Upper lobe of right lung (tissue), 1 donor: ENCODE data around the gene TRMT6. TPM values are rescaled to one million over a fixed set of nuclear protein-coding genes. Genes with fewer than 3 reads are reported as not detected.
A peak's percentile ranks its signal among the peaks of the same experiment; 100 is the strongest.

ENCODE experiments used
- ATAC-seq: fragments of 200-7000 bp; cut with Tn5 transposase; one replicate; pipeline ENCODE4 v1.9.1; 2020; ENCODE audit warnings: mild to moderate bottlenecking, moderate library complexity
- DNase-seq: peaks from one replicate; pipeline ENCODE4 v3.0.0-alpha.2; 2020
- H3K27ac ChIP-seq: fragments of 200-600 bp; one replicate; pipeline ENCODE4 v1.8.0; 2022
- H3K27me3 ChIP-seq: fragments of 200-600 bp; one replicate; pipeline ENCODE4 v1.8.0; 2022; ENCODE audit warnings: mild to moderate bottlenecking
- H3K36me3 ChIP-seq: fragments of 200-600 bp; one replicate; pipeline ENCODE4 v1.8.0; 2022
- H3K4me1 ChIP-seq: fragments of 200-600 bp; one replicate; pipeline ENCODE4 v1.8.0; 2022
- H3K4me3 ChIP-seq: fragments of 200-600 bp; one replicate; pipeline ENCODE4 v1.8.0; 2022; ENCODE audit warnings: mild to moderate bottlenecking
- H3K9me3 ChIP-seq: fragments of 200-600 bp; one replicate; pipeline ENCODE4 v1.8.0; 2022
- intact Hi-C: fragments of 100-400 bp; cut with DNase I; formaldehyde crosslinking; loops from one replicate; pipeline ENCODE4 v1.11.0; 2022
- total RNA-seq: library from RNA; stranded (reverse); fragmentation: NEBNext Ultra II Directional; extraction: Animal tissue kit (Norgen Biotek cat#: 25700); gene quantifications from one replicate; pipeline ENCODE4 v1.2.1, GENCODE V29; 2021
- TF ChIP-seq, protein P1 (sequence below): fragments of 200-600 bp; IDR thresholded peaks from one replicate; pipeline ENCODE4 v1.8.0; 2022; ENCODE audit warnings: antibody characterized with exemption
- donor health status: DM: no; HTN: yes; CAD: no; lungs with severe emphysema.

Gene TRMT6
- total RNA-seq, 1 donor from 2014 or later: 8.5 TPM

- H3K9me3 ChIP-seq: no peaks in the 10 kb centered on the region
- ATAC-seq: peak; percentile 65
- intact Hi-C loops: no loop called here
- TF ChIP-seq, protein P1, sequence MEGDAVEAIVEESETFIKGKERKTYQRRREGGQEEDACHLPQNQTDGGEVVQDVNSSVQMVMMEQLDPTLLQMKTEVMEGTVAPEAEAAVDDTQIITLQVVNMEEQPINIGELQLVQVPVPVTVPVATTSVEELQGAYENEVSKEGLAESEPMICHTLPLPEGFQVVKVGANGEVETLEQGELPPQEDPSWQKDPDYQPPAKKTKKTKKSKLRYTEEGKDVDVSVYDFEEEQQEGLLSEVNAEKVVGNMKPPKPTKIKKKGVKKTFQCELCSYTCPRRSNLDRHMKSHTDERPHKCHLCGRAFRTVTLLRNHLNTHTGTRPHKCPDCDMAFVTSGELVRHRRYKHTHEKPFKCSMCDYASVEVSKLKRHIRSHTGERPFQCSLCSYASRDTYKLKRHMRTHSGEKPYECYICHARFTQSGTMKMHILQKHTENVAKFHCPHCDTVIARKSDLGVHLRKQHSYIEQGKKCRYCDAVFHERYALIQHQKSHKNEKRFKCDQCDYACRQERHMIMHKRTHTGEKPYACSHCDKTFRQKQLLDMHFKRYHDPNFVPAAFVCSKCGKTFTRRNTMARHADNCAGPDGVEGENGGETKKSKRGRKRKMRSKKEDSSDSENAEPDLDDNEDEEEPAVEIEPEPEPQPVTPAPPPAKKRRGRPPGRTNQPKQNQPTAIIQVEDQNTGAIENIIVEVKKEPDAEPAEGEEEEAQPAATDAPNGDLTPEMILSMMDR: no peak
- peak; percentile 73 for DNase-seq
- peaks cover 16% of the 10 kb centered on the region for H3K4me1 ChIP-seq
- H3K36me3 ChIP-seq: peaks cover 32% of the 10 kb centered on the region
- no peak overlapping the region for H3K4me3 ChIP-seq
- H3K27me3 ChIP-seq: no peaks in the 10 kb centered on the region
- H3K27ac ChIP-seq: no peak overlapping the region
Observed at GRCh38 chr20:5947276-5947675, 3.1 kb downstream of the TRMT6 start.

DNA sequence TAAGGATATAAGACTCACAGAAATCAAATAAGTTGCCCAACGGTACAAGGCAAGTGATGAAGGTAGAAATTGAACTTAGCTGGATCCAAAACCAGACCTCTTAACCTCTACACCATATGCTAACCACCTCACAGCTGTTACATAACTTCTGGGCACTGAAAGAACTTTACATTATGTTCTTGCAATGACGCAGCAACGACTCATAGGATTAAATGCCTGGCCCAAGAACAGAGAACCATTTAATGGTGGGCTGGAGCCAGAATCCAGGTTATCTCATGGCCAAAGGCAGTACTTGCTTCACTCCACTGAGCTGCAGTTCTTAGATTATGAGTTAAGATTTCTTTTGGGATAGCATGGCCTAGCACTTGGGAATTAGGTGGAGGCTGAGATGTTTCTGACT lies 4.4 kb downstream of the TRMT6 start:
- Histone ChIP-seq H3K4me1 (peaks cover 10% of the 10 kb centered on the region), H3K4me3 (no peak overlapping the region), H3K27ac (no peak overlapping the region), H3K36me3 (peaks cover 45% of the 10 kb centered on the region), H3K27me3 (no peaks in the 10 kb centered on the region), H3K9me3 (no peaks in the 10 kb centered on the region)
- ATAC-seq (no peak), DNase-seq (no peak)
- TF ChIP-seq, protein P1: no peak
- intact Hi-C loops: no loop called here

GRCh38 chr20:5938456-5939029 lies 11.8 kb downstream of the TRMT6 start:
- ATAC-seq: no peak
- Histone ChIP-seq H3K4me1 (no peaks in the 10 kb centered on the region), H3K36me3 (peaks cover 61% of the 10 kb centered on the region), H3K9me3 (no peaks in the 10 kb centered on the region), H3K27ac (no peak overlapping the region), H3K27me3 (no peaks in the 10 kb centered on the region), H3K4me3 (no peak overlapping the region)
- TF ChIP-seq, protein P1: no peak
- intact Hi-C loops: no loop called here
- no peak for DNase-seq

- Histone ChIP-seq H3K9me3 (no peaks in the 10 kb centered on the region), H3K4me3 (no peak overlapping the region), H3K36me3 (peaks cover 38% of the 10 kb centered on the region), H3K4me1 (no peaks in the 10 kb centered on the region), H3K27me3 (no peaks in the 10 kb centered on the region), H3K27ac (no peak overlapping the region)
- DNase-seq (no peak), ATAC-seq (no peak)
- TF ChIP-seq, protein P1: no peak
- intact Hi-C loops: no loop called here
Observed at GRCh38 chr20:5936238-5936637, 14.1 kb downstream of the TRMT6 start.

GRCh38 chr20:5935384-5935783 lies 14.9 kb downstream of the TRMT6 start:
- no peaks in the 10 kb centered on the region for H3K9me3 ChIP-seq
- DNase-seq (no peak), ATAC-seq (no peak)
- no peak overlapping the region for H3K4me3 ChIP-seq
- no peaks in the 10 kb centered on the region for H3K27me3 ChIP-seq
- TF ChIP-seq, protein P1: no peak
- no peak overlapping the region for H3K27ac ChIP-seq
- intact Hi-C loops: no loop called here
- peaks cover 29% of the 10 kb centered on the region for H3K36me3 ChIP-seq
- no peaks in the 10 kb centered on the region for H3K4me1 ChIP-seq
